A549 (cell line): Measurements from ENCODE around the gene TNS1. TPM values are rescaled to one million over a fixed set of nuclear protein-coding genes. Genes with fewer than 3 reads are reported as not detected.

Source experiments
- ATAC-seq, 2 experiments: fragments of 200-7000 bp in 1 of 2; fragments of >200 bp in 1 of 2; cut with Nextera tagmentation in 1 of 2; cut with Tn5 transposase in 1 of 2; 3 replicates each; pipeline versions ENCODE4 v1.8.0 to v1.9.1; 2018 to 2020; ENCODE audit warnings: mild to moderate bottlenecking in 1 of 2, moderate library complexity in 1 of 2
- CTCF ChIA-PET: fragments of 300-600 bp; sonication (Branson Sonifier 250); formaldehyde crosslinking; extraction: SDS; loops from one replicate; lab custom pipeline; 2021; ENCODE audit warnings: antibody characterized with exemption, inconsistent platforms; lab: Yijun Ruan, JAX
- POLR2A ChIA-PET: fragments of 350-600 bp; formaldehyde crosslinking; extraction: SDS; loops from one replicate; lab custom pipeline; 2021; ENCODE audit warnings: antibody characterized with exemption, inconsistent platforms; lab: Yijun Ruan, JAX
- DNase-seq, 2 experiments: peaks; one replicate each; pipeline versions ENCODE4 v3.0.0 to v3.0.0-alpha.2; 2011 to 2016; ENCODE audit warnings: low read depth in 1 of 2, low spot score in 1 of 2
- FAIRE-seq: peaks from 2 replicates; lab custom pipeline; 2011; peaks lifted over from hg19 to GRCh38; lab: Jason Lieb, UNC
- H3K27ac ChIP-seq, 2 experiments: fragments of >200 bp; sonication (Bioruptor Twin); formaldehyde crosslinking; 3 replicates each; pipeline ENCODE4 v1.5.1; 2016 to 2017
- H3K4me1 ChIP-seq: fragments of >200 bp; sonication (Bioruptor Twin); formaldehyde crosslinking; 3 replicates; pipeline ENCODE4 v1.6.1; 2016
- H3K4me2 ChIP-seq: fragments of >200 bp; sonication (Bioruptor Twin); formaldehyde crosslinking; 3 replicates; pipeline ENCODE4 v1.6.1; 2016
- H3K4me3 ChIP-seq: fragments of >200 bp; sonication (Bioruptor Twin); formaldehyde crosslinking; 3 replicates; pipeline ENCODE4 v1.5.1; 2016
- H3K9me3 ChIP-seq: fragments of >200 bp; sonication (Bioruptor Twin); formaldehyde crosslinking; 3 replicates; pipeline ENCODE4 v1.6.1; 2016
- BHLHE40 ChIP-seq: IDR thresholded peaks from 2 replicates; pipeline ENCODE4 v1.6.1; 2012; ENCODE audit warnings: low read depth, low read length, inconsistent platforms
- CEBPB ChIP-seq, 2 experiments: fragments of >200 bp in 1 of 2; sonication (Bioruptor Twin) in 1 of 2; formaldehyde crosslinking in 1 of 2; IDR thresholded peaks; 2 replicates each; pipeline ENCODE4 v1.6.1; 2012 to 2016
- CHD2 ChIP-seq: fragments of 150-350 bp; IDR thresholded peaks from 2 replicates; pipeline ENCODE4 v1.6.1; 2014; ENCODE audit warnings: low read length; ENCODE audit not compliant: partially characterized antibody
- EHMT2 ChIP-seq: fragments of 200-600 bp; sonication (generic); IDR thresholded peaks from 2 replicates; pipeline ENCODE4 v1.6.1; 2016; ENCODE audit warnings: antibody characterized with exemption, low read depth, mild to moderate bottlenecking, moderate library complexity
- ELK1 ChIP-seq: fragments of 150-350 bp; IDR thresholded peaks from 2 replicates; pipeline ENCODE4 v1.6.1; 2014; ENCODE audit warnings: low read depth, mild to moderate bottlenecking, low read length
- ESRRA ChIP-seq: fragments of 150-350 bp; IDR thresholded peaks from 2 replicates; pipeline ENCODE4 v1.6.1; 2014; ENCODE audit warnings: mild to moderate bottlenecking, low read length, borderline replicate concordance
- FOSB ChIP-seq: fragments of 250-450 bp; sonication (Bioruptor Pico); IDR thresholded peaks from 2 replicates; pipeline ENCODE4 v1.5.0; 2020; ENCODE audit warnings: mild to moderate bottlenecking, moderate library complexity
- HDAC2 ChIP-seq: fragments of 200-600 bp; sonication (generic); IDR thresholded peaks from 2 replicates; pipeline ENCODE4 v1.6.1; 2016
- HOXB13 ChIP-seq: fragments of 250-450 bp; sonication (Bioruptor Pico); IDR thresholded peaks from 2 replicates; pipeline ENCODE4 v1.5.0; 2020; ENCODE audit warnings: low read depth, mild to moderate bottlenecking, moderate library complexity
- JUN ChIP-seq, 2 experiments: fragments of >200 bp; sonication (Bioruptor Twin); formaldehyde crosslinking; IDR thresholded peaks; 2 replicates in 1 of 2; 3 replicates in 1 of 2; pipeline ENCODE4 v1.6.1; 2016 to 2017
- KDM1A ChIP-seq: fragments of 200-600 bp; sonication (generic); IDR thresholded peaks from 2 replicates; pipeline ENCODE4 v1.6.1; 2016; ENCODE audit warnings: low read depth, mild to moderate bottlenecking
- MAZ ChIP-seq: fragments of 150-350 bp; IDR thresholded peaks from 2 replicates; pipeline ENCODE4 v1.6.1; 2014; ENCODE audit warnings: antibody characterized with exemption, low read depth, low read length, borderline replicate concordance
- NFE2L2 ChIP-seq: fragments of 150-350 bp; conservative IDR thresholded peaks from 2 replicates; pipeline ENCODE4 v1.6.1; 2014; ENCODE audit warnings: low read length
- PHF8 ChIP-seq: fragments of 200-600 bp; sonication (generic); IDR thresholded peaks from 2 replicates; pipeline ENCODE4 v1.6.1; 2016; ENCODE audit warnings: low read depth, mild to moderate bottlenecking, antibody characterized with exemption, moderate library complexity, borderline replicate concordance
- POLR2A ChIP-seq: IDR thresholded peaks from 2 replicates; pipeline ENCODE4 v1.6.1; 2012; ENCODE audit warnings: mild to moderate bottlenecking, low read length
- POLR2AphosphoS2 ChIP-seq: conservative IDR thresholded peaks from 2 replicates; pipeline ENCODE4 v1.6.1; 2012; ENCODE audit warnings: low read length, improper control_type of control experiment, inconsistent platforms
- RFX5 ChIP-seq: fragments of 450-650 bp; IDR thresholded peaks from 2 replicates; pipeline ENCODE4 v1.7.1; 2014; ENCODE audit warnings: antibody characterized with exemption, mild to moderate bottlenecking, moderate library complexity
- RNF2 ChIP-seq: fragments of 200-600 bp; sonication (generic); IDR thresholded peaks from 2 replicates; pipeline ENCODE4 v1.6.1; 2016; ENCODE audit warnings: low read depth, mild to moderate bottlenecking, antibody characterized with exemption, moderate library complexity, borderline replicate concordance
- SREBF2 ChIP-seq: fragments of 450-650 bp; IDR thresholded peaks from 2 replicates; pipeline ENCODE4 v1.6.1; 2014; ENCODE audit warnings: mild to moderate bottlenecking, moderate library complexity
- TFCP2L1 ChIP-seq: fragments of 250-450 bp; sonication (Bioruptor Pico); IDR thresholded peaks from 2 replicates; pipeline ENCODE4 v1.5.0; 2021; ENCODE audit warnings: mild to moderate bottlenecking
- ZNF302 ChIP-seq: fragments of 250-450 bp; sonication (Bioruptor Pico); IDR thresholded peaks from 2 replicates; pipeline ENCODE4 v1.9.0; 2021; ENCODE audit warnings: inconsistent platforms, mild to moderate bottlenecking, moderate library complexity
- WGBS: methylation state at CpG from one replicate; pipeline ENCODE4 v1.1.6; 2017; ENCODE audit errors: missing lambda C conversion rate; 5-methylcytosine and 5-hydroxymethylcytosine counted together
- polyA plus RNA-seq, 4 experiments: library from polyadenylated mRNA; depleted of rRNA in 3 of 4; stranded (reverse); fragments of >200 nt; fragmentation: RNase III in 1 of 4; extraction: RNeasy Plus Mini Kit Qiagen cat#74134 plus additional on column Dnase treatment in 1 of 4; gene quantifications; 2 replicates in 3 of 4; 3 replicates in 1 of 4; pipeline ENCODE4 v1.2.3, GENCODE V29; 2011 to 2017
- TF ChIP-seq, protein P1 (sequence below): fragments of >200 bp; sonication (Bioruptor Twin); formaldehyde crosslinking; IDR thresholded peaks from 3 replicates; pipeline ENCODE4 v1.5.1; 2016
- TF ChIP-seq, protein P2 (sequence below): fragments of 250-450 bp; sonication (Bioruptor Pico); IDR thresholded peaks from 2 replicates; pipeline ENCODE4 v1.5.0; 2021; ENCODE audit warnings: mild to moderate bottlenecking, moderate library complexity, borderline replicate concordance

The TNS1 gene
- polyA plus RNA-seq, 2 of the 4 experiments (the other 2 are of a cell fraction), result 4.9 to 10.6 TPM

GRCh38 chr2:217960351-217960750, 42.4 kb downstream of the TNS1 start:
- TF ChIP-seq HOXB13 (CRISPR knock-in tag), result no peak
- no peak for TF ChIP-seq ESRRA
- no peak for TF ChIP-seq ZNF302 (CRISPR knock-in tag)
- no peak for TF ChIP-seq CHD2
- TF ChIP-seq KDM1A, result no peak
- TF ChIP-seq ELK1, result no peak
- no peak for TF ChIP-seq JUN (IDR thresholded peaks at IDR 0.05)
- ChIA-PET CTCF (interaction anchor here (1.0 to 1.6 kb wide), 3 partner anchors 11 to 70 kb away, joined by 3 to 4 read pairs (median 3); no protein-coding TSS in a partner anchor), POLR2A (interaction anchor here (0.6 kb wide), 1 partner anchor 33 kb away, joined by 3 read pairs; no protein-coding TSS in a partner anchor)
- Histone ChIP-seq H3K9me3 (no peaks in the 10 kb centered on the region), H3K27ac (no peak overlapping the region), H3K4me3 (no peak overlapping the region), H3K4me2 (no peak overlapping the region), H3K4me1 (peaks cover 8% of the 10 kb centered on the region; the same call in 1 of the 3 replicates)
- FAIRE-seq, result no peak
- ATAC-seq, result no peak
- DNase-seq, result no peak
- WGBS, result 87% methylated on average over 4 of the region's 4 CpGs

- H3K4me2 ChIP-seq, result no peak overlapping the region
- TF ChIP-seq KDM1A (no peak), POLR2A (no peak), ELK1 (no peak), TFCP2L1 (CRISPR knock-in tag) (no peak), BHLHE40 (no peak), SREBF2 (no peak), PHF8 (no peak), POLR2AphosphoS2 (no peak), RFX5 (no peak), NFE2L2 (no peak), EHMT2 (no peak), JUN (IDR thresholded peaks at IDR 0.05) (no peak), HDAC2 (no peak), FOSB (CRISPR knock-in tag) (no peak), MAZ (no peak), CEBPB (IDR thresholded peaks at IDR 0.05) (no peak)
- H3K4me3 ChIP-seq, result no peak overlapping the region
- H3K9me3 ChIP-seq, result no peaks in the 10 kb centered on the region
- CTCF ChIA-PET, result interaction anchor here (1.0 to 1.6 kb wide), 3 partner anchors 10 to 71 kb away, joined by 3 to 4 read pairs (median 3); no protein-coding TSS in a partner anchor
- 44% methylated on average over 7 of the region's 8 CpGs for WGBS
- H3K27ac ChIP-seq, result no peak overlapping the region
- FAIRE-seq (no peak), DNase-seq (no peak), ATAC-seq (no peak)
- POLR2A ChIA-PET, result no interaction called here
- peaks cover 2% of the 10 kb centered on the region; the same call in 1 of the 3 replicates for H3K4me1 ChIP-seq
Measured at GRCh38 chr2:217959723-217960122, 43.1 kb downstream of the TNS1 start.

DNA sequence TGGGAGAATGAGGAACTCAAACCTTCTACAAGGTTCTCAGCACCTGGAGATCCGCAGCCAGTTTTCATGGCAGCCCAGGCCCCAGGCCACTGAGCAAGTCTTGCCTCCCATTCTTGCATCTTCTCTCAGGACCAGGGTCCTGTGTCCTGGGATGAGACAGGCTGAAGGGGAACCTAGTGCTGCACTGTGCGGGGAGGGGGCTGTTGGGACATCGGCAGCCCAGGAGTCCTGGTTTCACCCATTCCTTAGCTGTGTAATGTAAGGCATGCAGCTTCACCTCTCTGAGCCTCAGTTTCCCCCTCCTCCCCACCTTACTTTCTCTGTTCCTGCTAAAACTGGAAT, 43.9 kb downstream of the TNS1 start:
- Histone ChIP-seq H3K9me3 (no peaks in the 10 kb centered on the region), H3K4me1 (no peaks in the 10 kb centered on the region), H3K4me3 (no peak overlapping the region), H3K4me2 (no peak overlapping the region), H3K27ac (no peak overlapping the region)
- ATAC-seq (no peak), FAIRE-seq (no peak), DNase-seq (no peak)
- 100% methylated on average over 2 of the region's 3 CpGs for WGBS
- POLR2A ChIA-PET, result no interaction called here
- TF ChIP-seq CEBPB (IDR thresholded peaks at IDR 0.05), result no peak
- no peak for TF ChIP-seq RNF2
- TF ChIP-seq, protein P1, sequence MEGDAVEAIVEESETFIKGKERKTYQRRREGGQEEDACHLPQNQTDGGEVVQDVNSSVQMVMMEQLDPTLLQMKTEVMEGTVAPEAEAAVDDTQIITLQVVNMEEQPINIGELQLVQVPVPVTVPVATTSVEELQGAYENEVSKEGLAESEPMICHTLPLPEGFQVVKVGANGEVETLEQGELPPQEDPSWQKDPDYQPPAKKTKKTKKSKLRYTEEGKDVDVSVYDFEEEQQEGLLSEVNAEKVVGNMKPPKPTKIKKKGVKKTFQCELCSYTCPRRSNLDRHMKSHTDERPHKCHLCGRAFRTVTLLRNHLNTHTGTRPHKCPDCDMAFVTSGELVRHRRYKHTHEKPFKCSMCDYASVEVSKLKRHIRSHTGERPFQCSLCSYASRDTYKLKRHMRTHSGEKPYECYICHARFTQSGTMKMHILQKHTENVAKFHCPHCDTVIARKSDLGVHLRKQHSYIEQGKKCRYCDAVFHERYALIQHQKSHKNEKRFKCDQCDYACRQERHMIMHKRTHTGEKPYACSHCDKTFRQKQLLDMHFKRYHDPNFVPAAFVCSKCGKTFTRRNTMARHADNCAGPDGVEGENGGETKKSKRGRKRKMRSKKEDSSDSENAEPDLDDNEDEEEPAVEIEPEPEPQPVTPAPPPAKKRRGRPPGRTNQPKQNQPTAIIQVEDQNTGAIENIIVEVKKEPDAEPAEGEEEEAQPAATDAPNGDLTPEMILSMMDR, result no peak
- no peak for TF ChIP-seq SREBF2
- TF ChIP-seq HOXB13 (CRISPR knock-in tag), result no peak
- TF ChIP-seq, protein P2, sequence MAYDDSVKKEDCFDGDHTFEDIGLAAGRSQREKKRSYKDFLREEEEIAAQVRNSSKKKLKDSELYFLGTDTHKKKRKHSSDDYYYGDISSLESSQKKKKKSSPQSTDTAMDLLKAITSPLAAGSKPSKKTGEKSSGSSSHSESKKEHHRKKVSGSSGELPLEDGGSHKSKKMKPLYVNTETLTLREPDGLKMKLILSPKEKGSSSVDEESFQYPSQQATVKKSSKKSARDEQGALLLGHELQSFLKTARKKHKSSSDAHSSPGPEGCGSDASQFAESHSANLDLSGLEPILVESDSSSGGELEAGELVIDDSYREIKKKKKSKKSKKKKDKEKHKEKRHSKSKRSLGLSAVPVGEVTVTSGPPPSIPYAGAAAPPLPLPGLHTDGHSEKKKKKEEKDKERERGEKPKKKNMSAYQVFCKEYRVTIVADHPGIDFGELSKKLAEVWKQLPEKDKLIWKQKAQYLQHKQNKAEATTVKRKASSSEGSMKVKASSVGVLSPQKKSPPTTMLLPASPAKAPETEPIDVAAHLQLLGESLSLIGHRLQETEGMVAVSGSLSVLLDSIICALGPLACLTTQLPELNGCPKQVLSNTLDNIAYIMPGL, result no peak
- TF ChIP-seq BHLHE40, result no peak
- CTCF ChIA-PET, result no interaction called here
